ENCODE measurements around the gene CCL4L2.
"Not testable (repeated sequence)": the region's sequence is repeated elsewhere in the genome, so short reads cannot be mapped to it uniquely, and the experiment has no call there.

GRCh38 chr17:36186810-36187763, 23.8 kb upstream of the CCL4L2 start:
- TF ChIP-seq CTCF (conservative IDR thresholded peaks at IDR 0.05; ENCODE audit: low read length); EZH2phosphoT487 (IDR thresholded peaks at IDR 0.05; ENCODE audit: borderline replicate concordance): not testable (repeated sequence)
